ENCODE data around the gene FAM53A.
"Not testable (repeated sequence)": the region's sequence is repeated elsewhere in the genome, so short reads cannot be mapped to it uniquely, and the experiment has no call there.

DNA sequence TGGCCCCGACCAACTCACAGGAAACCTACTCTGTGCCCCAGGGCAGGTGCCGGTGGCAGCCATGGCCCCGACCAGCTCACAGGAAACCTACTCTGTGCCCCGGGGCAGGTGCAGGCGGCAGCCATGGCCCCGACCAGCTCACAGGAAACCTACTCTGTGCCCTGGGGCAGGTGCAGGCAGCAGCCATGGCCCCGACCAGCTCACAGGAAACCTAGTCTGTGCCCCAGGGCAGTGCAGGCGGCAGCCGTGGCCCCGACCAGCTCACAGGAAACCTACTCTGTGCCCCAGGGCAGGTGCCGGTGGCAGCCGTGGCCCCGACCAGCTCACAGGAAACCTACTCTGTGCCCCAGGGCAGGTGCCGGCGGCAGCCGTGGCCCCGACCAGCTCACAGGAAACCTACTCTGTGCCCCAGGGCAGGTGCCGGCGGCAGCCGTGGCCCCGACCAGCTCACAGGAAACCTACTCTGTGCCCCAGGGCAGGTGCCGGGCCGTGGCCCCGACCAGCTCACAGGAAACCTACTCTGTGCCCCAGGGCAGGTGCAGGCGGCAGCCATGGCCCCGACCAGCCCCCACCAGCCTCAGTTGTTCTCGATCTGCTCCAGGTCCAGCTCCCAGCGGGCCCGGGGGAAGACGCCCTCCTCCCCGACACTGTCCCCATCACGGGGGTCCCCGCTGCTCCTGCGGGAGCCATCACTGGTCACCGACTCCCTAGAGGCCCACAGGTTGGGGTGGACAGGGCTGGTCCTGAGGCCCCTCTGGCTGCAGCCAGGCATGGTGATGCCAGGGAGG, 43.2 kb downstream of the FAM53A start:
- TF ChIP-seq, protein P1, sequence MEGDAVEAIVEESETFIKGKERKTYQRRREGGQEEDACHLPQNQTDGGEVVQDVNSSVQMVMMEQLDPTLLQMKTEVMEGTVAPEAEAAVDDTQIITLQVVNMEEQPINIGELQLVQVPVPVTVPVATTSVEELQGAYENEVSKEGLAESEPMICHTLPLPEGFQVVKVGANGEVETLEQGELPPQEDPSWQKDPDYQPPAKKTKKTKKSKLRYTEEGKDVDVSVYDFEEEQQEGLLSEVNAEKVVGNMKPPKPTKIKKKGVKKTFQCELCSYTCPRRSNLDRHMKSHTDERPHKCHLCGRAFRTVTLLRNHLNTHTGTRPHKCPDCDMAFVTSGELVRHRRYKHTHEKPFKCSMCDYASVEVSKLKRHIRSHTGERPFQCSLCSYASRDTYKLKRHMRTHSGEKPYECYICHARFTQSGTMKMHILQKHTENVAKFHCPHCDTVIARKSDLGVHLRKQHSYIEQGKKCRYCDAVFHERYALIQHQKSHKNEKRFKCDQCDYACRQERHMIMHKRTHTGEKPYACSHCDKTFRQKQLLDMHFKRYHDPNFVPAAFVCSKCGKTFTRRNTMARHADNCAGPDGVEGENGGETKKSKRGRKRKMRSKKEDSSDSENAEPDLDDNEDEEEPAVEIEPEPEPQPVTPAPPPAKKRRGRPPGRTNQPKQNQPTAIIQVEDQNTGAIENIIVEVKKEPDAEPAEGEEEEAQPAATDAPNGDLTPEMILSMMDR (IDR thresholded peaks at IDR 0.05): not testable (repeated sequence)
- not testable (repeated sequence) for TF ChIP-seq POLR2A (IDR thresholded peaks at IDR 0.05)
